Measurements from ENCODE around the gene SYNDIG1.

Gene SYNDIG1

DNA sequence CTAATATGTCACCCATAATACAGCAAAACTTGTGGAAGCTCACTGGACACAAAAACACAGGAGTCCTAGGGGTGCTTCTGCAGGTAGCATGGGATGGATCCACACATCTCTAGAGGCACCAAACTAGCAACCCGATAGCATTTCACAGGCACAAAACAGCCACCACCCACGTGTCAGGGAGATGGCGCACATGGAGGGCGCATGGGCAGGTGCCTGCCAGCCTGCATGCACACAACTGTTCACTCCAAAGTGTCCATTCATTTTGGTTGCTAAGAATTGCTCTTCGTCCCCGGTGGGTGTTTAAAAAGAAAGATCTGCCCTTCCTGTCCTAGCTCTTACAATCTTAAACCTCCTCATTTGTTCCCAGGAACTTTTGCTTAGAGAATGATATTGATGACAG lies 171.3 kb downstream of the SYNDIG1 start:
- no peak for FAIRE-seq

DNA sequence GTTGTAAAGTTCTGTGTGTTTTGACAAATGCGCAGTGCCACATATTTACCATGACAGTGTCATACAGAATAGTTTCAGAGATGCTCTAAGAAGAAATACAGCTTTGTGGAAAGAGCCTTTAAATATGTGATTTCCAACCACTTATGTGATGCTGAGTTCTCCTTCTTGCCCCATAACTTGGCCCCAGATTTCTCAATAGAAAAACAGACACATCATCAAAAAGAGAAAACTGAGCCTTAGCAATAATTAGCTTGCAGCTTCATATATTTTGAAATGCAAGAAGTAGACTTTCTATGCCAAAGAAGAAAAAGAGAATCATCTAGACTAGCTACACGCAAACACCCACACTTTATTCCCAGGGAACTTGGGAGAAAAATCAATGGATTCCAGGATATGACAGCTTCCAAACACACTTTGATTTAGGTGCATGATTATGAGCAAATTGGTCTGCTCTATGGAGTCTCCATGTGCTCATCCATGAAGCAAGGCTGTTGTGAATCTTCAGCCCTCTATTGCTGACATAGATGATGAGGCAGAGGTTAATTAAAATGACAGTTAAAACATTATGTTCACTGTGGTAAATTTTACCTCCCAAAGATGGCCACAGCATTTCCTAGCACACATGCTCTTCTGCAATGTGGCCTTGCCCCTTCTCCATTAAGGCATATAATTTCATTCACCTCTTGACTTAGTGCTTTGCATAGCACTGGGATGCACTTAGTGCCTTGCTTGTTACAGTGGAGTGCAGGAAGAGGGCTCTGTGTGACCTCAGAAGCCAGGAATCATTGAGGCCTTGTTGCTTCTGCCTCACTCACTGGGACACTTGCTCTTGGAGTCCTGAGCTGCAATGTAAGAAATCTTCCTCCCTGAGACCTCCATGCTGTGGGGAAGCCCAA lies 174.6 kb downstream of the SYNDIG1 start:
- no peak for FAIRE-seq

DNA sequence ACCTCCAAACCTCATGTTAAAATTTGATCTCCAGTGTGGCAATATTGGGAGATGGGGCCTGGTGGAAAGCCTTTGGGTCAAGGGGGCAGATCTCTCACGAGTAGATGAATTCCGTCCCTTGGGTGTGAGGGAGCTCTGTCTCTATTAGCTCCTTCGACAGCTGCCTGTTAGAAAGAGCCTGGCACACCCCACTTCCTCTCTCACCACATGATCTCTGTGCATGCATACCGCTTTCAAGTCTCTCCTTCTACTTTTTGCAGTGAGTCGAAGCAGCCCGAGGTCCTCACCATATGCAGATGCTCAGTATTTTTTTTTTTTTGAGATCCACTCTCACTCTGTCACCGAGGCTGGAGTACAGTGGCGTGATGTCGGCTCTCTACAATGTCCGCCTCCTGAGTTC lies 176.9 kb downstream of the SYNDIG1 start:
- FAIRE-seq = no peak

DNA sequence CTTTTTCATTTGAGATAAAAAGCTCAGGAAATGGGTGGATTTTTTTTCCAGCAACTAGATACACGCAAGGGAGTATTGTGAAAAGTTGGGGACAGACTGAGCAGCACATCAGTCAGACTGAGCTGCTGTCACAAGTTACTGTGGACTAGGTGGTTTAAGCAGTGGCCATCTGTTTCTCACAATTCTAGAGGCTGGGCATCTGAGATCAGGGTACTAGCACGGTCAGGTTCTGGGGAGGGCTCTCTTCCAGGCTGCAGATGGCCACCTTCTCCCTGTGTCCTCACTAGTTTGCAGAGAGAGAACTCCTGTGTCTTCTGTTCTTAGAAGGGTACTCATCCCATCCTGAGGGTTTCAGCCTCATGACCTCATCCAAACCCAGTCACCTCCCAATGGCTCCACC lies 178.3 kb downstream of the SYNDIG1 start:
- FAIRE-seq = no peak

- no peak for FAIRE-seq
Observed at GRCh38 chr20:24648481-24648880, 179.1 kb downstream of the SYNDIG1 start.

- FAIRE-seq = no peak
Observed at GRCh38 chr20:24648919-24649318, 179.5 kb downstream of the SYNDIG1 start.

GRCh38 chr20:24649787-24650490 lies 180.5 kb downstream of the SYNDIG1 start:
- no peak for FAIRE-seq

- no peak for FAIRE-seq
Observed at GRCh38 chr20:24651171-24651975, 181.9 kb downstream of the SYNDIG1 start.

GRCh38 chr20:24651976-24652345 lies 182.5 kb downstream of the SYNDIG1 start:
- FAIRE-seq = no peak

- FAIRE-seq = no peak
Observed at GRCh38 chr20:24653306-24653705, 183.9 kb downstream of the SYNDIG1 start.

DNA sequence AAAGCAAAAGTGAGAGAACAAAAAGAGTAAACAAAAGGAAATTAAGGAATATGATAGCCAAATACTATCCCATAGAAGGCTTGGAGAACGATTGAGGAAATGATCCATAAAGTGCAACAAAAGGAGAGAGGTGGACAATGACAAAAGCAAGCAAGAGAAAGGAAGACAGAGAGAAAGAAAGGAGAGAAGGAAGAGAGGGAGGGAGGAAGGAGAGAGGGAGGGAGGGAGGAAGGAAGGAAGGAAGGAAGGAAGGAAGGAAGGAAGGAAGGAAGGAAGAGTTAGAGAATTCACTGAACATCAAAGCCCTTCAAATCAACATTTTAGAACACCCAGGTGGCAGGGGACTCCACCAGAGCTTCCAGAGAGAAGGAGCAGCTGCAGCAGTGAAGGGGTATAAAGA lies 185.0 kb downstream of the SYNDIG1 start:
- no peak for FAIRE-seq

GRCh38 chr20:24656391-24656790 lies 187.0 kb downstream of the SYNDIG1 start:
- FAIRE-seq = no peak

DNA sequence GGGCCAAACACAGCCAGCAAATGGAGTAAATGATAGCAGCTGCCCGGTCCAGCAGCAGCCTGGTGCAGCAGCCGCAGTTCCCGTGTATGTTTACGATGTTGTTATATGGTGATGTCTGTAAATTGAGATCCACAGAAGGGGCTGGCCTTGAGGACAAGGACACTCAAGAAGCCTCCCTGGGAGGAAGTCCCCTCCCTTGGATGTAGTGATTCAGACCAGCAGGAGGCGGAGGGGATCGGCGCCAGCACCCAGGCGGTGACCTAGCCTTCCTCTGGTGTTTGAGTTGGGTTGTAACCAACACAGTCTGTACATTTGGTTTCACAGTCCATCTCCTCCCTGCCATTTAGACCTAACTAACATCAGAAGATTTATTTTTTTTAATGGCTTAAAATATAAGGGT lies 187.8 kb downstream of the SYNDIG1 start:
- FAIRE-seq = no peak

GRCh38 chr20:24657878-24658620 lies 188.6 kb downstream of the SYNDIG1 start:
- FAIRE-seq = no peak

- no peak for FAIRE-seq
Observed at GRCh38 chr20:24658920-24659660, 189.7 kb downstream of the SYNDIG1 start.

DNA sequence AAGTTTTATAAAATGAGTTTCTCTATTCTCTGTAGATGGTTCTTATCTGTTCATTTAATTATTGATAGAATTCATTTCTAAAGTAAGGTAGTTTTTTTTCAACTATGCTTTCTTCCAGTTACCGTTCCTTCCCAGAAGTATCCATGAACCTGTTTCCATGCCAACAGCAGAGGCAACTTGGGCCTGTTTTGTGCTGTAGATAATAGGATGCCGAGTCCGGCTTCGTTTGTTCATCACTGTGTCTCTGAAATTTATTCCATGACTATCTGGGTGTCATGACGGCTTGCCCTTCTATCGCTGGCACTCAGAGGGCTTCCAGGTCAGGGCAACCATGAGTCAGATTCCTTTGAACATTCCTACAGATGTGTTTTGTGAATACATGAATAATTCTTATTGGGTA lies 190.4 kb downstream of the SYNDIG1 start:
- no peak for FAIRE-seq

DNA sequence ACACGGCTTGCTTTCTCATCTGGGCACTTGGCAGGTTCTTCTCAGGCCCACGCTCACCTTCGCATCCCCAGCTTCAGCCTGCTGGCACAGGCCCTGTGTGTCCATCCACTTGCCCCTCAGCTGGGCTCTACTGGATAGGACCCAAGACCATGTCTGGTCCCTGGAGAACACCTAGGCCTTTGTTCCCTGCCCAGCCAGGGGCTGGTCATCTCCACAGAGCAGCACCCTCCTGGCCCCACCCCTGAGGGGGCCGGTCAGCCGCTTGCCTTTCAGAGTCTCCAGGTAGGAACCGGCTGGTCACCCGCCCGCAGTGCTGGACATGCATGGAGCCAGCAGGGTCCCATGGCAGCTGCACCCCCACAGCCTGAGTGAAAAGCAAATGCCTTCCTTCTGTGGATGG lies 191.2 kb downstream of the SYNDIG1 start:
- FAIRE-seq = no peak

DNA sequence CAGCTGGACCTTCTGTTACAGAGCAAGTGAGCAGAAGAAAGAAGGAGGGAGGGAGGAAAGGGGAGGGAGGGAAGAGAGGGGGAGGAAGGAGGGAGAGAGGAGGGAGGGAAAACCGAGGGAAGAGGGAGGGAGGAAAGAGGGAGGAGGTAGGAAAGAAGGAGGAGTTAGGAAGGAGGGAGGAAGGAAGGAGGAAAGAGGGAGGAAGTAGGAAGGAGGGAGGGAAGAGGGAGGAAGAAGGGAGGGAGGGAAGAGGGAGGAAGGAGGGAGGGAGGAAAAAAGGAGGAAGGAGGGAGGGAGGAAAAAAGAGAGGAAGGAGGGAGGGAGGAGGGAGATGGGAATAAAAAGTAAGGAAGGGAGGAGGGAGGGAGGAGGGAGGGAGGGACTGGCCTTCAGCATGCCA lies 191.8 kb downstream of the SYNDIG1 start:
- FAIRE-seq = no peak

DNA sequence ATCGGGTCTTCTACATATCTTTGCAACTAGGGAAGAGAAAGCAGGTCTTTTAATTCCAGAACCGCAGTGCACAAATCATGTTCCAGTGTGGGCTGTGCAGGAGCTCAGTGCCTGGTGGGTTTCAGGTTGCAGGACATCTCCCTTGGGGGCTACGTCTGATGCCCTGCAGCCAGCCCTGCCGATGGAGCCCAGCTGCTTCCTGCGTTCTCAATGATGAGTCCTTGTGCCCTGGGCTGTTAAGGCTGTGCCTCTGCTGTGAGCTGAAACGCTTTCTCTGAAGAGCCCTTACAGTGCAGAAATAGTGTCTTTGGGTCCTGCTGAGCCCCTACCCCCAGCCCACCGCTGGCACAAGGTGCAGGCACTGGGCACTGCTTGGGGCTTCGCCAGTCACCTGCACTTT lies 192.9 kb downstream of the SYNDIG1 start:
- no peak for FAIRE-seq

DNA sequence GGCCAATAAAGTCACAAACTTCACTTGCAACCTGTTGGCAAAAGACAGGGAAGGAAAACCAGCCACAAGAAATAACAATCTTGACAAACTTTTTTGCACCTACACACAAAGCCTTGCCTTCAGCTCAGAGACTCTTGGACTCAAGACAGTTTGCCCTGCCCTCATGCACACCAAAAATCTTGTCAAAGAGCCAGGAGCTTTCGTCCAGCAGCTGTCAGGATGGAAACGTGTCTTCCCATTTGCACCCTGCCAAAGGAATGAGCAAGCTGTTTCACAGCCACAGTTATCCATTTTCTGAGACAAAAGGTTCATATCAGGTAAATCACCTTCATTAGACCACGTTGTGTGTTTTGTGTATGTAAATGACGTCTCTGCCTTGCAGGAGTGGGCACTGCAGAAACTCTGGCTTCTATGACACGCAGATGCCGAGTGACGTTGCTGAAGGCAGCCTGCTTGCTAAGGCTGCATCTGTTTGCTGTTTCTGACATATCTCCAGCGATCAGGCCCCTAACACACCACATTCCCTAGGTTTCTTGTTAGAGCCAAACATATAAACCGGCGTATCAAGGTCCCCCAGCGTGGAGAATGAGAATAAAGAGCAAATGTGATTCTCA lies 193.4 kb downstream of the SYNDIG1 start:
- FAIRE-seq = no peak

GRCh38 chr20:24663496-24663895 lies 194.1 kb downstream of the SYNDIG1 start:
- FAIRE-seq = no peak

Measured in A204.1 (cell line).